C4-2B (cell line): ENCODE data around the gene TMEM35B.

Source experiments
- ZFX ChIP-seq: fragments of 450-650 bp; IDR thresholded peaks from 2 replicates; pipeline ENCODE4 v1.6.1; 2017
- TF ChIP-seq, protein P1 (sequence below): fragments of 450-650 bp; conservative IDR thresholded peaks from 2 replicates; pipeline ENCODE4 v1.5.1; 2017; ENCODE audit warnings: mild to moderate bottlenecking

GRCh38 chr1:34970220-34970735 is 14.9 kb downstream of the TMEM35B start:
- TF ChIP-seq ZFX: no peak
- TF ChIP-seq, protein P1, sequence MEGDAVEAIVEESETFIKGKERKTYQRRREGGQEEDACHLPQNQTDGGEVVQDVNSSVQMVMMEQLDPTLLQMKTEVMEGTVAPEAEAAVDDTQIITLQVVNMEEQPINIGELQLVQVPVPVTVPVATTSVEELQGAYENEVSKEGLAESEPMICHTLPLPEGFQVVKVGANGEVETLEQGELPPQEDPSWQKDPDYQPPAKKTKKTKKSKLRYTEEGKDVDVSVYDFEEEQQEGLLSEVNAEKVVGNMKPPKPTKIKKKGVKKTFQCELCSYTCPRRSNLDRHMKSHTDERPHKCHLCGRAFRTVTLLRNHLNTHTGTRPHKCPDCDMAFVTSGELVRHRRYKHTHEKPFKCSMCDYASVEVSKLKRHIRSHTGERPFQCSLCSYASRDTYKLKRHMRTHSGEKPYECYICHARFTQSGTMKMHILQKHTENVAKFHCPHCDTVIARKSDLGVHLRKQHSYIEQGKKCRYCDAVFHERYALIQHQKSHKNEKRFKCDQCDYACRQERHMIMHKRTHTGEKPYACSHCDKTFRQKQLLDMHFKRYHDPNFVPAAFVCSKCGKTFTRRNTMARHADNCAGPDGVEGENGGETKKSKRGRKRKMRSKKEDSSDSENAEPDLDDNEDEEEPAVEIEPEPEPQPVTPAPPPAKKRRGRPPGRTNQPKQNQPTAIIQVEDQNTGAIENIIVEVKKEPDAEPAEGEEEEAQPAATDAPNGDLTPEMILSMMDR: no peak
